GM12878 (cell line): ENCODE data around the gene PLXNA2. TPM values are rescaled to one million over a fixed set of nuclear protein-coding genes. Genes with fewer than 3 reads are reported as not detected.
A peak's percentile ranks its signal among the peaks of the same experiment; 100 is the strongest.

Source experiments
- ATAC-seq: fragments of 200-7000 bp; cut with Tn5 transposase; 3 replicates; pipeline ENCODE4 v1.9.1; 2020; ENCODE audit warnings: mild to moderate bottlenecking, moderate library complexity
- BruUV-seq: library from RNA; stranded (reverse); fragments of 400-500 nt; replicated peaks from 2 replicates; lab custom pipeline; 2021; lab: Mats Ljungman, UMichigan
- CTCF ChIA-PET: fragments of 300-600 bp; sonication (Branson Sonifier 250); formaldehyde crosslinking; extraction: SDS; loops from one replicate; lab custom pipeline; 2021; ENCODE audit warnings: inconsistent platforms; lab: Yijun Ruan, JAX
- POLR2A ChIA-PET: fragments of 350-600 bp; formaldehyde crosslinking; extraction: SDS; loops from one replicate; lab custom pipeline; 2021; ENCODE audit warnings: inconsistent platforms; lab: Charles Lee
- RAD21 ChIA-PET: fragments of 300-600 bp; sonication (Branson Sonifier 250); formaldehyde crosslinking; loops from one replicate; lab custom pipeline; 2023; ENCODE audit warnings: antibody characterized with exemption; ENCODE audit not compliant: unreplicated experiment; lab: Charles Lee
- SMC1A ChIA-PET: fragments of 300-600 bp; sonication (Branson Sonifier 250); formaldehyde crosslinking; loops from one replicate; lab custom pipeline; 2023; ENCODE audit not compliant: unreplicated experiment, uncharacterized antibody; lab: Charles Lee
- DNase-seq: peaks from one replicate; pipeline ENCODE4 v3.0.0-alpha.2; 2011; ENCODE audit warnings: low read depth, low spot score
- FAIRE-seq: peaks from 3 replicates; lab custom pipeline; 2011; peaks lifted over from hg19 to GRCh38; lab: Jason Lieb, UNC
- H2AFZ ChIP-seq: 2 replicates; pipeline ENCODE4 v1.6.0; 2011; ENCODE audit warnings: low read depth, low read length, control low read depth; ENCODE audit not compliant: control insufficient read depth
- H3K27ac ChIP-seq: 2 replicates; pipeline ENCODE4 v1.5.1; 2011; ENCODE audit warnings: control low read depth; ENCODE audit not compliant: control insufficient read depth, insufficient read depth
- H3K27me3 ChIP-seq, 2 experiments: replicated peaks in 1 of 2; 2 replicates each; pipeline versions ENCODE4 v1.6.0 to v1.6.1; 2011; ENCODE audit warnings: low read length in 1 of 2; ENCODE audit not compliant: control insufficient read depth in 2 of 2, insufficient read depth in 2 of 2
- H3K36me3 ChIP-seq, 2 experiments: 2 replicates each; pipeline ENCODE4 v1.5.1; 2011; ENCODE audit warnings: low read length in 1 of 2; ENCODE audit not compliant: control insufficient read depth in 2 of 2, insufficient read depth in 2 of 2
- H3K4me1 ChIP-seq: 2 replicates; pipeline ENCODE4 v1.6.1; 2011; ENCODE audit warnings: mild to moderate bottlenecking, low read length, moderate library complexity, mixed read lengths; ENCODE audit not compliant: control insufficient read depth, insufficient read depth
- H3K4me2 ChIP-seq: 2 replicates; pipeline ENCODE4 v1.6.0; 2011; ENCODE audit warnings: control low read depth; ENCODE audit not compliant: control insufficient read depth, insufficient read depth
- H3K4me3 ChIP-seq: fragments of 200-600 bp; sonication (generic); 2 replicates; pipeline ENCODE4 v1.5.1; 2016
- H3K79me2 ChIP-seq: 2 replicates; pipeline ENCODE4 v1.6.0; 2011; ENCODE audit warnings: low read length; ENCODE audit not compliant: control insufficient read depth, insufficient read depth
- H3K9ac ChIP-seq: 2 replicates; pipeline ENCODE4 v1.8.0; 2011; ENCODE audit warnings: low read length, control low read depth, mixed read lengths; ENCODE audit not compliant: control insufficient read depth, insufficient read depth
- H3K9me3 ChIP-seq: replicated peaks from 3 replicates; pipeline ENCODE4 v1.5.1; 2011; ENCODE audit warnings: mild to moderate bottlenecking, low read length; ENCODE audit not compliant: control insufficient read depth, insufficient read depth
- H4K20me1 ChIP-seq: 2 replicates; pipeline ENCODE4 v1.6.0; 2011; ENCODE audit not compliant: control insufficient read depth, insufficient read depth
- NBN ChIP-seq: fragments of 450-650 bp; IDR thresholded peaks from 2 replicates; pipeline ENCODE4 v1.6.1; 2016
- RUNX3 ChIP-seq: IDR thresholded peaks from 2 replicates; pipeline ENCODE4 v1.6.1; 2012; ENCODE audit warnings: low read length, inconsistent platforms
- SIN3A ChIP-seq: IDR thresholded peaks from 2 replicates; pipeline ENCODE4 v1.6.1; 2012; ENCODE audit warnings: low read depth, low read length, improper control_type of control experiment
- ZBTB11 ChIP-seq: fragments of 450-650 bp; formaldehyde crosslinking; IDR thresholded peaks from 2 replicates; pipeline ENCODE4 v1.5.0; 2022; ENCODE audit warnings: mild to moderate bottlenecking, missing genetic modification characterization
- WGBS: methylation state at CpG from one replicate; pipeline ENCODE4 v1.1.6; 2016; ENCODE audit warnings: low lambda C conversion rate; ENCODE audit not compliant: insufficient replicate concordance, insufficient coverage; ENCODE audit errors: missing lambda C conversion rate; 5-methylcytosine and 5-hydroxymethylcytosine counted together
- in situ Hi-C: fragments of 300-500 bp; cut with MboI; formaldehyde crosslinking; loops from 9 replicates; pipeline ENCODE4 v1.14.3; 2018; ENCODE audit warnings: mixed read lengths
- intact Hi-C: fragments of 100-400 bp; cut with micrococcal nuclease; formaldehyde crosslinking; loops from one replicate; pipeline ENCODE4 v1.14.2; 2022; ENCODE audit not compliant: unreplicated experiment
- polyA plus RNA-seq, 11 experiments: library from polyadenylated mRNA; depleted of rRNA in 4 of 11; unstranded in 6 of 11; stranded (reverse) in 5 of 11; fragments of >200 nt; fragmentation: Nextera tagmentation in 4 of 11; fragmentation: Illumina TruSeq in 1 of 11; extraction: Ambion mirVana in 4 of 11; extraction: Trizol in 1 of 11; gene quantifications; 1 replicate in 1 of 11; 2 replicates in 10 of 11; pipeline versions ENCODE4 v1.2.1 to v1.2.3, GENCODE V29; 2011 to 2016; ENCODE audit warnings: inconsistent platforms in 2 of 11, missing spikeins in 2 of 11, low read depth in 1 of 11
- total RNA-seq, 4 experiments: library from RNA; depleted of rRNA in 3 of 4; stranded (reverse); fragments of >200 nt in 3 of 4; fragmentation: Illumina TruSeq in 1 of 4; extraction: Trizol in 1 of 4; gene quantifications; 2 replicates each; pipeline versions ENCODE4 v1.2.1 to v1.2.3, GENCODE V29; 2013 to 2021

PLXNA2 gene
- total and polyA plus RNA-seq, 10 of the 15 experiments (the other 5 are each of a cell fraction or from before 2014, with no cell fraction given): under 0.01 to 0.08 (median 0.07) TPM; not detected in 4

- H2AFZ ChIP-seq: no peak overlapping the region
- ATAC-seq (no peak), DNase-seq (no peak), FAIRE-seq (no peak)
- no peak for TF ChIP-seq NBN
- no peak for TF ChIP-seq RUNX3
- TF ChIP-seq SIN3A: no peak
- TF ChIP-seq ZBTB11 (CRISPR knock-in tag): 0 out of 2 replicates have a peak, but pooled peaks have one; percentile 5
- H3K4me1 ChIP-seq: no peaks in the 10 kb centered on the region
- 6% methylated on average over 8 of the region's 8 CpGs for WGBS
- no TSS peak for BruUV-seq
- H4K20me1 ChIP-seq: no peaks in the 10 kb centered on the region
- no peaks in the 10 kb centered on the region; a peak in 2 of 4 replicates for H3K27me3 ChIP-seq
- ChIA-PET POLR2A (interaction anchor here (0.8 kb wide), 1 partner anchor 25 kb away, joined by 3 read pairs; no protein-coding TSS in a partner anchor), SMC1A (interaction anchor here (0.9 to 2.0 kb wide), 3 partner anchors 10 to 34 kb away, joined by 3 to 11 read pairs (median 6); no protein-coding TSS in a partner anchor), RAD21 (interaction anchor here (1.6 kb wide), 1 partner anchor 9 kb away, joined by 4 read pairs; no protein-coding TSS in a partner anchor), CTCF (interaction anchor here (0.7 to 2.6 kb wide), 6 partner anchors 10 to 259 kb away, joined by 3 to 12 read pairs (median 4); partner anchors contain the start of gene PLXNA2)
- H3K79me2 ChIP-seq: no peaks in the 10 kb centered on the region
- H3K4me3 ChIP-seq: no peak overlapping the region
- no peaks in the 10 kb centered on the region for H3K9me3 ChIP-seq
- no peaks in the 10 kb centered on the region for H3K36me3 ChIP-seq
- in situ Hi-C loops (no loop called here), intact Hi-C loops (no loop called here)
- no peak overlapping the region for H3K9ac ChIP-seq
- no peak overlapping the region for H3K27ac ChIP-seq
- H3K4me2 ChIP-seq: no peak overlapping the region
These were observed 32.0 kb downstream of the PLXNA2 start for GRCh38 chr1:208211921-208212843.
